Fibroblast of skin of abdomen (primary cell): Measurements from ENCODE around the gene KCTD13.
"Not testable (repeated sequence)": the region's sequence is repeated elsewhere in the genome, so short reads cannot be mapped to it uniquely, and the experiment has no call there.

Experiments
- DNase-seq: peaks from one replicate; pipeline ENCODE4 v3.0.0-alpha.2; 2013

Gene KCTD13

GRCh38 chr16:29906520-29907244, 19.3 kb downstream of the KCTD13 start:
- DNase-seq, result no peak

- no peak for DNase-seq
Measured at GRCh38 chr16:29905668-29906067, 20.4 kb downstream of the KCTD13 start.

DNA sequence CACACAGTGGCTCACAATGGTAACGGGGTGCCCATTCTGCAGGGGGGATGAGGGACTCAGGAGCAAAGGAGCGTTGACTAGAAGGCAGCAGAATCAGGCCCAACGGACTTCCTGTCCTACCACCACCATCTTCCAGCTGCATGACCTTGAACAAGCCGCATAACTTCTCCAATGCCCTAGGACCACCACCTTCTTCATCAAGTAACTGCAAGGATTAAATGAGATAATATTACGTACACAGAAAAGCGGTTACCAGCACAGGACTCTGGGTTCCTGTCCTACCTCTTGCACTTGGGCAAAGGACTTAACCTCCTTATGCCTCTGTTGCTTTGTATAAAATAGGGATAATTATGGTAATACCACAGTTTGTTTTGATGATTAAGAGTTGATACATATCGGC, 21.1 kb downstream of the KCTD13 start:
- DNase-seq, result no peak

- DNase-seq, result no peak
Measured at GRCh38 chr16:29903590-29903989, 22.4 kb downstream of the KCTD13 start.

DNA sequence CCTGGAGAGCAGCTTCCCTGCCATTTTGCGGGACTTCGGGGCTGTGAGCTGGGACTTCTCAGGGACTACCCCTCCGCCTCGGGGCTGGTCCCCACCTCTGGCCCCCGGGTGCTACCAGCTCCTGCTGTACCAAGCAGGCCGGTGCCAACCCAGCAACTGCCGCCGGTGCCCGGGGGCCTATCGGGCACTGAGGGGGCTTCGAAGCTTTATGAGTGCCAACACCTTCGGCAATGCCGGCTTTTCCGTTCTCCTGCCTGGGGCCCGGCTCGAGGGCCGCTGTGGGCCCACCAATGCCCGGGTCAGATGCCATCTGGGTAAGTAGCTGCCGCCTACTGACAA, 24.4 kb downstream of the KCTD13 start:
- DNase-seq, result no peak

GRCh38 chr16:29900888-29901606, 25.0 kb downstream of the KCTD13 start:
- no peak for DNase-seq

DNA sequence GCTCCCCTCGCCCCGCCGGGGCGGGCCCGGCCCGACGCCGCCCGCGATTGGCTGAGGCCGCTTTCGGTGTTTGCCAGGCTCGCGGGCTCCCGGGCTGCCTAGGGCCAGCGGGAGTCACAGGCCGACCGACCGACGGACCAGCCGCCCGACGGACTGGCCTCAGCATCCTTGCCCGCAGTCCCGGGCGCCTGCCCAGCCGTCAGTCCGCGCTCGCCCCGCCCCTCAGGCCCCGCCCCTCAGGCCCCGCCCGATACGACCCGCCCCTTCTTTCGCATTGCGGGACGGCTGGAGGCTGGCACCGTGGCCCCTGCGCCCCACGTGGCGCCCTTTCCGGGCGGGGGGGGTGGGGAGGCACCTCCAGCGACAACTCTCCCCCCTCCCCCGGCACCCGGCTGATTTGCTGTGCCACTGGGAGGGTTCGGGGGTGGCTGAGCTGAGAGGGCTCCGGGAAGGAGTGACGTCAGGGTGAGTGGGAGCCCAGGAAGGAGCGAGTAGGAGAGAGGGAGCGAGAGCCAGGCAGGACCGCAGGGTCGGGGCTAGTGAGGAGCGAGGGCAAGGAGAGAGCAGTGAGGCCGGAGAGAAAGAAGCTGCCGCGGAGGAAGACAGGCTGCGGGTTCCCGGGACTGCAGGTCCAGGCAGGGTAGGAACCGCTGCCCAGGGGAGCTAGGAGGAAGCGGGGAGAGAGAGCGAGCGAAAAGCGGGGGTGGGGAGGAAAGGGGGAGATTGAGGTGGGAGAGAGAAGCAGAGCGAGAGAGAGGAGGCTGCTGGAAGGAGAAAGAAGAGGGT, 25.7 kb downstream of the KCTD13 start, which contains the start of gene ASPHD1:
ASPHD1 (plus strand) TSS at position 387 of the 786 bp plus-strand sequence. CDS start 484 bp downstream, outside the sequence.
- DNase-seq, result peak; percentile 67

- peak; percentile 75 for DNase-seq
Measured at GRCh38 chr16:29899516-29900101, 26.4 kb downstream of the KCTD13 start, which contains the start of gene SEZ6L2. SEZ6L2 (minus strand) TSS chr16:29899550; CDS start chr16:29899019, 531 bp downstream.

- DNase-seq, result peak; percentile 5
Measured at GRCh38 chr16:29898804-29899515, 27.1 kb downstream of the KCTD13 start.

DNA sequence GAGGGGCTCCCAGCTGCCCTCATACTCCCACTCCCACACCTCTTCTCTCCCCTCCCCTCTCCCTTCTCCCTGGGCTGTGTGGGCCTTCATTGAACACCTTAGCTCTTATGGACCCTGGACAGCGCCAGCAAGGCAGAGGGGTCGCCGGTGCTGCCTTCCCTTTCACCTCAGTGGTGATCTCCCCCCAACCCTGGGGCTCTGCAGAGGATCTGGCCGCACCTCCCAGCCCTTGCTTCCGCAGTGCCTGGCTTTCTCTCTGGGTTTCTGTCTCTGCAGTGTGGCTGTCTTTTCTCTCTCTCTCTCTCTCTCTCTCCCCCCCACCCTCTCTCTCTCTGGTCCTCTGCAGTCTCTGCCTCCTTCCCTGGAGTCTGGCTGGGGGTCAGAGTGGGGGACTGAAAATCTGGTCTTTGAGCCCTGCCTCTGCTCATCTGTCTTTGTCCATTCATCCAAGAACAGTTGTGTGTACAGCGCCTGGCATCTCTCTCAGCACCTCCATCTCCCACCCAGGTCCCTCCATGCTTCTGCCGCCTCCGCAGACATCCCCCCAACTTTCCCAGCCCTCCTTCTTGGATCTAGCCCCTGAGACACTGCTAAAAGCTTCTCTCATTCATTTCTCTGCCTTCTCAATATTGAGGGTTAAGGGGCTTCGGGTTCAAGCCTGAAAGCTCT, 27.8 kb downstream of the KCTD13 start:
- DNase-seq, result no peak

DNA sequence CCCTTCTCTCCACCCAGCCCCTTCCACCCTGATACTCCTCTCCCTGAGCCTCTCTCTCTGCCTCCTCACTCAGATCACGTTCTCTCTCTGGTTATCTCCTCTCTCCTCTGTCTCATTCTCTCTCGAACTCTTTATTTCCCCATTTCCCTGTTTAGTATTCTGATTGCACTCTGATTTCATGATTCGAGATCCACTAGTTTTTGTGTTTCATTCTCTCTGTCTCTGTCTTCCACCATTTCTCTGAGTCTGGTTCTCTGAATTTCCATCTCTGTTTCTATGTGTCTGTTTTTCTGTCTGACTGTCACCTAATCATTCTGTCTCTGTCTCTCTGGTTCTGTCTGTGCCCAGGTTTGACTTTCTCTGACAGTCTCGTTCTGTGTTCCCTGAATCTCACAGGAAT, 28.7 kb downstream of the KCTD13 start:
- DNase-seq, result no peak

DNA sequence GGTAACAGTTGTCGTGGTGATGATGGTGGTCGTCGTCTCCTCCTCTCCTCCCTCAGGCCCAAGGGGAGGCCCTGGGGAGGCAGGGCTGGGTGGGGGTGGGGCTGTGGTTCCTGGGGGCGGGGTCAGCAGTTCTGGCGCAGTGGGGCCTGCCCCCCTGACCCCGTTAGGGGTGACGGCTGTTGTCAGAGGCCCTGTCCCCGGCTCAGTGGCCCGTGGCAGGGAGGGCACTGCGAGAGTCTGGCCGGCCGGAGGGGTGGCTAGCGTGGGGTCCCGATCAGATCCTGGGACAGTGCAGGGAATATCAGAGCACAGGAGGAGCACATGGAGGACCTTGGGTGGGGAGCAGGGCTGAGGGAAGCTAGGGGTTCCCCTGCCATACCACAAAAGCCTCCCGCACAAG, 29.2 kb downstream of the KCTD13 start:
- DNase-seq, result no peak

GRCh38 chr16:29894352-29894751, 31.7 kb downstream of the KCTD13 start:
- no peak for DNase-seq

- DNase-seq, result no peak
Measured at GRCh38 chr16:29893553-29893952, 32.5 kb downstream of the KCTD13 start.

GRCh38 chr16:29892458-29892813, 33.6 kb downstream of the KCTD13 start:
- DNase-seq, result no peak

DNA sequence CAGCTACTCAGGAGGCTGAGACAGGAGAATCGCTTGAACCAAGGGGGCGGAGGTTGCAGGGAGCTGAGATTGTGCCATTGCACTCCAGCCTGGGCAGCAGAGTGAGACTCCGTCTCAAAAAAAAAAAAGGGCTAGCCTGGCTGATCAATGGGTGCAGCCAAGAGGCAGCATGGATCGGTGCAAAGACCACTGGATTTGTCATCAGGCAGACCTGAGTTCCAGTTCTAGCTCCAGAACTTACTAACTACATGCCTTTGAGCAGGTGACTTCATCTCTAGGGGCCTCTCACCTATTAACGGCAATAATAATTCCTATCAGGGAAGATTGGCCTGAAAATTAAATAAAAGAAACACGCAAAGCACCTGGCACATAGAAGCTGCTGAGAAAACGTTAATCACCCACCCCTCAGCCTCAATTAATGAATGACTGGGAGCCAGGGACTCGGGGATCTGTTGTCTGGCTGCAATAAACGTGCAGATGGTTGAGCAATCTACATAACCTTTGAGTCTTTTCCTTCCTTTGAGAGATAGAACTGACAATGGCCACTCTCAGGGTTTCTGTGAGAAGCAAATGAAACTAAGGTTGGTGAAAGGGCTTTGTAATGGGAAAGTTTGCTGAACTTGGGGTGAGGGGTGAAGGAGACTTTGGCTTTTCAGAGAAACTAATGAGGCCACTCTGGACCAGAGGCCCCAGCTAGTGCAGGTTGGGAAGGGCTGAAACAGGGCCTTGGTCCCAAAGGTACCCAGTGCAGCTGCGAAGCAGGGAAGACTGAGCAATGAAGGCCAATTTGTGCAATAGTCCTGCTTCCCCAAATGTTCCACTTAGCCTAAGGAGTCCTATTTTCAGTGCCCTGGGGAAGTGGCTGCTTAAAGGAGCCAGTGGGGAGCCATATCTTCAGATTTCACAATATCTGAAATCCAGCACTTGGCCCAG, 34.2 kb downstream of the KCTD13 start:
- no peak for DNase-seq

DNA sequence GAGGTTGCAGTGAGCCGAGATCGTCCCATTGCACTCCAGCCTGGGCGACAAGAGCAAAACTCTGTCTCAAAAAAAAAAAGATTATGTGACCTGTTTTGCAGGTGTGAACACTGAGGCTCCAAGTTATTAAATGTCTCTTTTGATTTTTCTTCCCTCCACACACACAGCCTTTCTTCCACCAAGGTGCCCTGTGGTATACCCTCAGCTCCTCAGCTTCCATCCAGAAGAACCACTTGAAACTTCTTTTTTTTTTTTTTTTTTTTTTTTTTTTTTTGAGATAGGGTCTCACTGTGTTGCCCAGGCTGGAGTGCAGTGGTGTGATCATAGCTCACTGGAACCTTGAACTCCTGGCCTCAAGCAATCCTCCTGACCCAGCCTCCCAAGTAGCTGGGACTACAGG, 36.7 kb downstream of the KCTD13 start:
- not testable (repeated sequence) for DNase-seq

DNA sequence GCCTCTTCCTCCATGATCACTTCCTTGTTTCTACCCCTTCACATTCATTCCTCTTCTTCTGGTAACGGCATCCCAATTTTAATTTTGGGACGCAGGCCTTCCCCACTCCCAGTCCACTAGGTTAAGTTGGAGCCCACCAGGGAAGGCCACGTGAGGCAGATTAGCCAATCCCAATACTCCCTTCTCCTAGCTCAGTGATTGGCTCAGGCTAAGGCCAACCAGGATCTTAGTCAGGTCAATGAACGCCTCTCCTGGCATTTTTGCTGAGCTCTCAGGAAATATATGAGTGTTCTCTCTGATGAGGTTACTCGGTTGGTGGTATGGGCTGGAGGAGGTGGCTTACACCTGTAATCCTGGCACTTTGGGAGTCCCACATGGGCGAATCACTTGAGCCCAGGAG, 42.0 kb downstream of the KCTD13 start:
- no peak for DNase-seq

GRCh38 chr16:29881050-29881449, 45.0 kb downstream of the KCTD13 start:
- no peak for DNase-seq

DNA sequence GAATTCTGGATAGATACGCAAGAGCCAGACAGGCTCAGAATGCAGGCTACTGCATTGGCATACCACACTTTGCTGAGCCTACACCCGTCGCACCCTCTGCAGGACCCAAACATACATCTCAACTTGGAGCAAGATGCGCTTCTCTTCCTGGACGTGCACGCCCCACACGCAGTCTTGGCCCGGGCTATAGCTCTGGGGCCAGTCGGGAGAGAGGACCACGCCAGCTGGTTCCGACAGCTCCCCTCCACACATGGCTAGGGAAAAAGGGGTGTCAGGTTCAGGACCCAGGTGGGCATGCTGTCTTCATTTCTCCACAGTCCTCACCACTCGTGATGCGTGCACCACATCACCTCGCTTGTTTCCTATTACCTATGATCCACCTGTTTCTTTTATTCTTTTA, 47.9 kb downstream of the KCTD13 start:
- no peak for DNase-seq
